ENCODE measurements around the gene GUCY2C. TPM values are rescaled to one million over a fixed set of nuclear protein-coding genes. Genes with fewer than 3 reads are reported as not detected.
A peak's percentile ranks its signal among the peaks of the same experiment; 100 is the strongest.

Gene GUCY2C
- total RNA-seq, 1 experiment from 2014 or later, result 1.9 TPM

DNA sequence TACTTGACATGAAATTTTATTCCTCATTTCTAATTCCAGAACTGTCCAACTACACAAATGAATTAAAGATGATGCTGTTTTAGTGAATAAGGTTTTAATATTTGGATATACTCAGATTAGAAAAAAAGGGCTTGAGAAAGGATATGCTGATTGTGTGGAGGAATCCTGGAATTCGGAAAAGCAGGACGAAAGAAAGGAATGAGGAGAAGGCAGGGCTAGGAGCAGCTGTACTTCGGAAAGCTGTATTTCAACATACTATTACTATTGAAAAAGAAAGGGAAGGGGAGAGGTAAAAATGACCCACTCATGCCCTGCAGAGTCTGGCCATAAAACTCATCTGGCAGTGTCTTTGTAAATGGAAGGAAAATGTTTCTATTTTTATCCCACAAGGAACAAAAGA lies 65.6 kb downstream of the GUCY2C start:
- Histone ChIP-seq H2BK15ac (ENCODE audit: low read depth, low read length) (no peak overlapping the region), H4K5ac (ENCODE audit: insufficient read length, low read depth, low read length) (no peak overlapping the region), H3K4me2 (ENCODE audit: insufficient read depth, insufficient read length, low read length) (no peak overlapping the region), H4K8ac (replicated peaks; ENCODE audit: insufficient read length, low read depth, low read length) (no peak overlapping the region), H2AFZ (ENCODE audit: low read length) (no peak overlapping the region), H3K27me3 (ENCODE audit: insufficient read depth, low read length) (no peaks in the 10 kb centered on the region), H3K79me1 (ENCODE audit: insufficient read depth, low read depth, low read length, poor library complexity, severe bottlenecking) (no peaks in the 10 kb centered on the region), H2BK120ac (ENCODE audit: low read depth, low read length, poor library complexity, severe bottlenecking) (no peak overlapping the region), H4K20me1 (ENCODE audit: control insufficient read depth, insufficient read depth, insufficient read length) (no peaks in the 10 kb centered on the region), H3K27ac (ENCODE audit: insufficient read length, low read depth, low read length) (no peak overlapping the region), H3K23me2 (ENCODE audit: insufficient read length, low read depth, low read length, poor library complexity, severe bottlenecking) (no peaks in the 10 kb centered on the region), H2BK12ac (ENCODE audit: insufficient read length, low read depth, low read length) (no peak overlapping the region), H3K79me2 (ENCODE audit: insufficient read depth, low read length) (no peaks in the 10 kb centered on the region), H3K9ac (ENCODE audit: extremely low read depth, insufficient read length, low read length) (no peak overlapping the region), H3K56ac (ENCODE audit: insufficient read length, low read depth, low read length) (no peak overlapping the region), H2BK5ac (ENCODE audit: insufficient read length, low read length) (no peak overlapping the region), H3K9me3 (ENCODE audit: control insufficient read depth, low read depth, low read length) (no peaks in the 10 kb centered on the region), H3K4me1 (ENCODE audit: insufficient read depth, low read length) (peaks cover 3% of the 10 kb centered on the region; the same call in 1 of the 2 replicates), H2AK5ac (ENCODE audit: insufficient read length, low read length) (no peak overlapping the region), H3K14ac (ENCODE audit: insufficient read depth, low read length) (no peak overlapping the region), H2BK20ac (ENCODE audit: low read depth, low read length, poor library complexity, severe bottlenecking) (no peak overlapping the region), H3K18ac (ENCODE audit: insufficient read length, low read depth, low read length) (no peak overlapping the region), H3T11ph (ENCODE audit: low read length) (no peak overlapping the region), H3K23ac (ENCODE audit: insufficient read length, low read depth, low read length) (no peak overlapping the region), H3K4ac (ENCODE audit: low read depth, low read length) (no peak overlapping the region), H4K91ac (ENCODE audit: insufficient read length, low read depth, low read length) (no peak overlapping the region)
- Mint-ChIP-seq H3K4me1 (peaks cover 9 to 20% of the 10 kb centered on the region in 2 experiments), H3K9me3 (peaks cover 4% of the 10 kb centered on the region in 2 experiments; a peak in 4 of 5 replicates), H3K36me3 (ENCODE audit: insufficient read depth in 1 of 3, low read depth in 3 of 3) (peaks cover 2 to 7% (median 3%) of the 10 kb centered on the region in 3 experiments; a peak in 5 of 7 replicates), H3K4me3 (no peak overlapping the region), H3K27ac (peak overlapping the region in 1 of 3 experiments; percentile 63; a peak in 3 of 7 replicates), H3K27me3 (ENCODE audit: low read depth) (no peaks in the 10 kb centered on the region)
- WGBS (ENCODE audit: extremely low coverage, insufficient read length, low lambda C conversion rate), result no CpG with 5 or more reads among the region's 3 CpGs
- no peak for DNase-seq
- TF ChIP-seq, protein P1, sequence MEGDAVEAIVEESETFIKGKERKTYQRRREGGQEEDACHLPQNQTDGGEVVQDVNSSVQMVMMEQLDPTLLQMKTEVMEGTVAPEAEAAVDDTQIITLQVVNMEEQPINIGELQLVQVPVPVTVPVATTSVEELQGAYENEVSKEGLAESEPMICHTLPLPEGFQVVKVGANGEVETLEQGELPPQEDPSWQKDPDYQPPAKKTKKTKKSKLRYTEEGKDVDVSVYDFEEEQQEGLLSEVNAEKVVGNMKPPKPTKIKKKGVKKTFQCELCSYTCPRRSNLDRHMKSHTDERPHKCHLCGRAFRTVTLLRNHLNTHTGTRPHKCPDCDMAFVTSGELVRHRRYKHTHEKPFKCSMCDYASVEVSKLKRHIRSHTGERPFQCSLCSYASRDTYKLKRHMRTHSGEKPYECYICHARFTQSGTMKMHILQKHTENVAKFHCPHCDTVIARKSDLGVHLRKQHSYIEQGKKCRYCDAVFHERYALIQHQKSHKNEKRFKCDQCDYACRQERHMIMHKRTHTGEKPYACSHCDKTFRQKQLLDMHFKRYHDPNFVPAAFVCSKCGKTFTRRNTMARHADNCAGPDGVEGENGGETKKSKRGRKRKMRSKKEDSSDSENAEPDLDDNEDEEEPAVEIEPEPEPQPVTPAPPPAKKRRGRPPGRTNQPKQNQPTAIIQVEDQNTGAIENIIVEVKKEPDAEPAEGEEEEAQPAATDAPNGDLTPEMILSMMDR (conservative IDR thresholded peaks at IDR 0.05), result no peak

Data from H9 (cell line).